Ovary (tissue), 3 donors: ENCODE measurements around the gene RPL37A.

Experiments
- EP300 ChIP-seq: sonication (generic); formaldehyde crosslinking; IDR thresholded peaks from one replicate; pipeline ENCODE4 v1.6.1; 2017; ENCODE audit warnings: antibody characterized with exemption
- TF ChIP-seq, protein P1 (sequence below), 3 donors: fragments of 450-650 bp in 2 of 3; fragments of 200-600 bp in 1 of 3; IDR thresholded peaks; one replicate each; pipeline versions ENCODE4 v1.5.1 to v1.8.0; 2016 to 2022; ENCODE audit warnings: antibody characterized with exemption in 3 of 3, mild to moderate bottlenecking in 1 of 3
- donor health status: DM: no; HTN: no; CAD: no.

- TF ChIP-seq, protein P1, sequence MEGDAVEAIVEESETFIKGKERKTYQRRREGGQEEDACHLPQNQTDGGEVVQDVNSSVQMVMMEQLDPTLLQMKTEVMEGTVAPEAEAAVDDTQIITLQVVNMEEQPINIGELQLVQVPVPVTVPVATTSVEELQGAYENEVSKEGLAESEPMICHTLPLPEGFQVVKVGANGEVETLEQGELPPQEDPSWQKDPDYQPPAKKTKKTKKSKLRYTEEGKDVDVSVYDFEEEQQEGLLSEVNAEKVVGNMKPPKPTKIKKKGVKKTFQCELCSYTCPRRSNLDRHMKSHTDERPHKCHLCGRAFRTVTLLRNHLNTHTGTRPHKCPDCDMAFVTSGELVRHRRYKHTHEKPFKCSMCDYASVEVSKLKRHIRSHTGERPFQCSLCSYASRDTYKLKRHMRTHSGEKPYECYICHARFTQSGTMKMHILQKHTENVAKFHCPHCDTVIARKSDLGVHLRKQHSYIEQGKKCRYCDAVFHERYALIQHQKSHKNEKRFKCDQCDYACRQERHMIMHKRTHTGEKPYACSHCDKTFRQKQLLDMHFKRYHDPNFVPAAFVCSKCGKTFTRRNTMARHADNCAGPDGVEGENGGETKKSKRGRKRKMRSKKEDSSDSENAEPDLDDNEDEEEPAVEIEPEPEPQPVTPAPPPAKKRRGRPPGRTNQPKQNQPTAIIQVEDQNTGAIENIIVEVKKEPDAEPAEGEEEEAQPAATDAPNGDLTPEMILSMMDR (IDR thresholded peaks at IDR 0.05): no peak
- TF ChIP-seq EP300: no peak
Measured at GRCh38 chr2:216478151-216478550, 20.5 kb upstream of the RPL37A start.
